OCI-LY1 (cell line): ENCODE measurements around the gene SMLR1.
A peak's percentile ranks its signal among the peaks of the same experiment; 100 is the strongest.

Experiments used
- H2AFZ ChIP-seq: fragments of 200-600 bp; sonication (generic), shearing (Covaris generic); 2 replicates; pipeline ENCODE4 v1.6.0; 2014; ENCODE audit warnings: antibody characterized with exemption, mild to moderate bottlenecking, low read length
- H3F3A ChIP-seq: fragments of 200-600 bp; sonication (generic), shearing (Covaris generic); 2 replicates; pipeline ENCODE4 v1.6.0; 2014; ENCODE audit warnings: mild to moderate bottlenecking, antibody characterized with exemption, low read length, moderate library complexity; ENCODE audit not compliant: insufficient read depth
- H3K27ac ChIP-seq: fragments of 200-600 bp; sonication (generic); 2 replicates; pipeline ENCODE4 v1.5.1; 2014; ENCODE audit warnings: low read length, mixed run types, mild to moderate bottlenecking, low read depth; ENCODE audit not compliant: poor library complexity, severe bottlenecking
- H3K27me3 ChIP-seq: fragments of 200-600 bp; sonication (generic); 2 replicates; pipeline ENCODE4 v1.6.0; 2014; ENCODE audit warnings: antibody characterized with exemption, mild to moderate bottlenecking, low read length, moderate library complexity; ENCODE audit not compliant: insufficient read depth
- H3K36me3 ChIP-seq: fragments of 200-600 bp; sonication (generic); 2 replicates; pipeline ENCODE4 v1.6.1; 2014; ENCODE audit warnings: mild to moderate bottlenecking, antibody characterized with exemption, low read length, moderate library complexity, mixed read lengths; ENCODE audit not compliant: insufficient read depth
- H3K4me1 ChIP-seq: fragments of 200-600 bp; sonication (generic); 2 replicates; pipeline ENCODE4 v1.5.1; 2014; ENCODE audit warnings: mild to moderate bottlenecking, low read length, moderate library complexity; ENCODE audit not compliant: insufficient read depth, severe bottlenecking
- H3K4me2 ChIP-seq: fragments of 200-600 bp; sonication (generic), shearing (Covaris generic); 2 replicates; pipeline ENCODE4 v1.6.1; 2014; ENCODE audit warnings: low read length
- H3K4me3 ChIP-seq: fragments of 200-600 bp; sonication (generic); 2 replicates; pipeline ENCODE4 v1.5.1; 2014; ENCODE audit warnings: low read length, low read depth, mild to moderate bottlenecking, mixed read lengths; ENCODE audit not compliant: poor library complexity, severe bottlenecking
- H3K79me2 ChIP-seq: fragments of 200-600 bp; shearing (Covaris generic); 2 replicates; pipeline ENCODE4 v1.6.1; 2016; ENCODE audit warnings: mixed run types, low read length, mixed read lengths; ENCODE audit not compliant: insufficient read depth
- H3K9ac ChIP-seq: fragments of 200-600 bp; sonication (generic), shearing (Covaris generic); 2 replicates; pipeline ENCODE4 v1.6.1; 2014; ENCODE audit warnings: mild to moderate bottlenecking, low read length, mixed read lengths
- H3K9me2 ChIP-seq: fragments of 200-600 bp; sonication (generic), shearing (Covaris generic); 2 replicates; pipeline ENCODE4 v1.6.1; 2014; ENCODE audit warnings: low read depth, mild to moderate bottlenecking, low read length, mixed read lengths
- H3K9me3 ChIP-seq: fragments of 200-600 bp; shearing (Covaris generic); 2 replicates; pipeline ENCODE4 v1.6.1; 2014; ENCODE audit warnings: low read length, mixed read lengths
- H4K20me1 ChIP-seq: fragments of 200-600 bp; sonication (generic), shearing (Covaris generic); 2 replicates; pipeline ENCODE4 v1.6.0; 2016; ENCODE audit warnings: mild to moderate bottlenecking, low read length; ENCODE audit not compliant: insufficient read depth
- CTCF ChIP-seq: fragments of 200-600 bp; sonication (generic), shearing (Covaris generic); IDR thresholded peaks from 2 replicates; pipeline ENCODE4 v1.5.1; 2017; ENCODE audit warnings: mild to moderate bottlenecking, antibody characterized with exemption, low read length, moderate library complexity, mixed read lengths
- EZH2 ChIP-seq: fragments of 200-600 bp; sonication (generic), shearing (Covaris generic); IDR thresholded peaks from 2 replicates; pipeline ENCODE4 v1.8.0; 2017; ENCODE audit warnings: borderline replicate concordance, mixed run types, mild to moderate bottlenecking, antibody characterized with exemption, low read length, moderate library complexity, mixed read lengths

SMLR1 gene

GRCh38 chr6:130787726-130788500 is 39.3 kb upstream of the SMLR1 start:
- no peaks in the 10 kb centered on the region for H3K27me3 ChIP-seq
- peaks cover 13% of the 10 kb centered on the region for H3K4me1 ChIP-seq
- TF ChIP-seq CTCF: no peak
- no peak for TF ChIP-seq EZH2
- no peaks in the 10 kb centered on the region for H3K36me3 ChIP-seq
- no peak overlapping the region for H3K4me2 ChIP-seq
- H3K4me3 ChIP-seq: no peak overlapping the region
- no peaks in the 10 kb centered on the region for H4K20me1 ChIP-seq
- H3K9me3 ChIP-seq: no peaks in the 10 kb centered on the region
- no peaks in the 10 kb centered on the region for H3K9me2 ChIP-seq
- no peak overlapping the region for H3K9ac ChIP-seq
- H3K27ac ChIP-seq: peak overlapping the region; percentile 15
- H3F3A ChIP-seq: no peaks in the 10 kb centered on the region
- H2AFZ ChIP-seq: no peak overlapping the region
- no peaks in the 10 kb centered on the region for H3K79me2 ChIP-seq

GRCh38 chr6:130788954-130789353 is 38.3 kb upstream of the SMLR1 start:
- Histone ChIP-seq H3K4me2 (no peak overlapping the region), H3K27me3 (no peaks in the 10 kb centered on the region), H3K4me1 (peaks cover 13% of the 10 kb centered on the region), H3K9me3 (no peaks in the 10 kb centered on the region), H3K9ac (no peak overlapping the region), H3K4me3 (no peak overlapping the region), H4K20me1 (no peaks in the 10 kb centered on the region), H3K36me3 (no peaks in the 10 kb centered on the region), H2AFZ (no peak overlapping the region), H3K9me2 (no peaks in the 10 kb centered on the region), H3K27ac (no peak overlapping the region), H3F3A (no peaks in the 10 kb centered on the region), H3K79me2 (no peaks in the 10 kb centered on the region)
- TF ChIP-seq CTCF (no peak), EZH2 (no peak)

GRCh38 chr6:130794010-130794697 is 33.1 kb upstream of the SMLR1 start:
- Histone ChIP-seq H3K27me3 (no peaks in the 10 kb centered on the region), H3K4me3 (no peak overlapping the region), H3F3A (no peaks in the 10 kb centered on the region), H3K79me2 (no peaks in the 10 kb centered on the region), H3K9me3 (no peaks in the 10 kb centered on the region), H3K36me3 (no peaks in the 10 kb centered on the region), H2AFZ (no peak overlapping the region), H3K4me1 (no peaks in the 10 kb centered on the region), H4K20me1 (no peaks in the 10 kb centered on the region), H3K27ac (no peak overlapping the region), H3K9ac (no peak overlapping the region), H3K9me2 (no peaks in the 10 kb centered on the region), H3K4me2 (no peak overlapping the region)
- no peak for TF ChIP-seq CTCF
- TF ChIP-seq EZH2: no peak
